ENCODE results near the gene ZNF300. TPM values are rescaled to one million over a fixed set of nuclear protein-coding genes. Genes with fewer than 3 reads are reported as not detected.

Gene ZNF300
- total and polyA plus RNA-seq, 2 of the 13 experiments (the other 11 are each of a cell fraction or from before 2014, with no cell fraction given), result 2.7 to 6.8 TPM

DNA sequence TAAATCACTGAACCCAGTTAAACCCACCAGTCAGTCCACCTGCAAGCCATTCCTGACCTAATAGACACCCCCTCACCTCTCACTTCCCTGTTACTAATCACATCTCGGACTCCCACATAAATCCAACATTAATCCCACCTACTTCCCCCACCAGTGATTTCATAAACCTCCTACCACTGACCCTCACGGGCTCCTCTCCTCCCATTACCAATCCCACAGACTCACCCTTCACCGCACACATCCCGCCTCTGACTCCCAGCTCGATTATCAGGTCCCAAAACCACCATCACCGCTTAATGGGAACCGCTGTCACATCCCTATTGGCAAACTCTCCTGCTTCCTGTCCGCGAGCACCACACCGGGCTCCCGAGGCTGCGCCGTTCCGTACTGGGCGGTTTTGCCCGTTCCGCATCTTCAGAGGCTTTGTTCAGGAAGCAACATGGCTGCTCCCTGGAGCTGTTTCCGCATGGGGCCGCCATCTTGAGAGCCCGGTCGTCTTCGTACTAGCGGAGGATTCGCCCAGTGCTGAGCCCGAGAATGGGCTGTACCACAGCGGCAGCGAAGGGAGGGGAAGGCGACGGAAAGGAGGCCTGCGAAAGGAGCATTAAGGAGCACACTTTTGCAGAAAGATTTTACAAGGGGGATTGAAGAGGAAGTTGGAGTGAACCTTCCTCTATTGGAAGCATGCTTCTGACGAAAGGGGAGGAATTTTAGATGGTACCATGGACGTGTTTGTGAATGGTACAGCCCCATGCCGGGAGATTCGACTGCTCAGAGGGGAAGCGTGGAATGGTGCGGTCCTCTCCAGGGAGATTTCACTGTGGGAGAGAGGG, at the start of gene ZNF300 (continued):
- TF ChIP-seq, protein P1, sequence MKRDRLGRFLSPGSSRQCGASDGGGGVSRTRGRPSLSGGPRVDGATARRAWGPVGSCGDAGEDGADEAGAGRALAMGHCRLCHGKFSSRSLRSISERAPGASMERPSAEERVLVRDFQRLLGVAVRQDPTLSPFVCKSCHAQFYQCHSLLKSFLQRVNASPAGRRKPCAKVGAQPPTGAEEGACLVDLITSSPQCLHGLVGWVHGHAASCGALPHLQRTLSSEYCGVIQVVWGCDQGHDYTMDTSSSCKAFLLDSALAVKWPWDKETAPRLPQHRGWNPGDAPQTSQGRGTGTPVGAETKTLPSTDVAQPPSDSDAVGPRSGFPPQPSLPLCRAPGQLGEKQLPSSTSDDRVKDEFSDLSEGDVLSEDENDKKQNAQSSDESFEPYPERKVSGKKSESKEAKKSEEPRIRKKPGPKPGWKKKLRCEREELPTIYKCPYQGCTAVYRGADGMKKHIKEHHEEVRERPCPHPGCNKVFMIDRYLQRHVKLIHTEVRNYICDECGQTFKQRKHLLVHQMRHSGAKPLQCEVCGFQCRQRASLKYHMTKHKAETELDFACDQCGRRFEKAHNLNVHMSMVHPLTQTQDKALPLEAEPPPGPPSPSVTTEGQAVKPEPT (CRISPR knock-in tag; IDR thresholded peaks at IDR 0.05; ENCODE audit: low read depth), result no peak
- TF ChIP-seq POLR2G (IDR thresholded peaks at IDR 0.05; ENCODE audit: low read depth, low read length), result peak; percentile 80
- 0 out of 2 replicates have a peak, but pooled peaks have one; percentile 11 for TF ChIP-seq ISL2 (CRISPR knock-in tag; IDR thresholded peaks at IDR 0.05)
- TF ChIP-seq, protein P2, sequence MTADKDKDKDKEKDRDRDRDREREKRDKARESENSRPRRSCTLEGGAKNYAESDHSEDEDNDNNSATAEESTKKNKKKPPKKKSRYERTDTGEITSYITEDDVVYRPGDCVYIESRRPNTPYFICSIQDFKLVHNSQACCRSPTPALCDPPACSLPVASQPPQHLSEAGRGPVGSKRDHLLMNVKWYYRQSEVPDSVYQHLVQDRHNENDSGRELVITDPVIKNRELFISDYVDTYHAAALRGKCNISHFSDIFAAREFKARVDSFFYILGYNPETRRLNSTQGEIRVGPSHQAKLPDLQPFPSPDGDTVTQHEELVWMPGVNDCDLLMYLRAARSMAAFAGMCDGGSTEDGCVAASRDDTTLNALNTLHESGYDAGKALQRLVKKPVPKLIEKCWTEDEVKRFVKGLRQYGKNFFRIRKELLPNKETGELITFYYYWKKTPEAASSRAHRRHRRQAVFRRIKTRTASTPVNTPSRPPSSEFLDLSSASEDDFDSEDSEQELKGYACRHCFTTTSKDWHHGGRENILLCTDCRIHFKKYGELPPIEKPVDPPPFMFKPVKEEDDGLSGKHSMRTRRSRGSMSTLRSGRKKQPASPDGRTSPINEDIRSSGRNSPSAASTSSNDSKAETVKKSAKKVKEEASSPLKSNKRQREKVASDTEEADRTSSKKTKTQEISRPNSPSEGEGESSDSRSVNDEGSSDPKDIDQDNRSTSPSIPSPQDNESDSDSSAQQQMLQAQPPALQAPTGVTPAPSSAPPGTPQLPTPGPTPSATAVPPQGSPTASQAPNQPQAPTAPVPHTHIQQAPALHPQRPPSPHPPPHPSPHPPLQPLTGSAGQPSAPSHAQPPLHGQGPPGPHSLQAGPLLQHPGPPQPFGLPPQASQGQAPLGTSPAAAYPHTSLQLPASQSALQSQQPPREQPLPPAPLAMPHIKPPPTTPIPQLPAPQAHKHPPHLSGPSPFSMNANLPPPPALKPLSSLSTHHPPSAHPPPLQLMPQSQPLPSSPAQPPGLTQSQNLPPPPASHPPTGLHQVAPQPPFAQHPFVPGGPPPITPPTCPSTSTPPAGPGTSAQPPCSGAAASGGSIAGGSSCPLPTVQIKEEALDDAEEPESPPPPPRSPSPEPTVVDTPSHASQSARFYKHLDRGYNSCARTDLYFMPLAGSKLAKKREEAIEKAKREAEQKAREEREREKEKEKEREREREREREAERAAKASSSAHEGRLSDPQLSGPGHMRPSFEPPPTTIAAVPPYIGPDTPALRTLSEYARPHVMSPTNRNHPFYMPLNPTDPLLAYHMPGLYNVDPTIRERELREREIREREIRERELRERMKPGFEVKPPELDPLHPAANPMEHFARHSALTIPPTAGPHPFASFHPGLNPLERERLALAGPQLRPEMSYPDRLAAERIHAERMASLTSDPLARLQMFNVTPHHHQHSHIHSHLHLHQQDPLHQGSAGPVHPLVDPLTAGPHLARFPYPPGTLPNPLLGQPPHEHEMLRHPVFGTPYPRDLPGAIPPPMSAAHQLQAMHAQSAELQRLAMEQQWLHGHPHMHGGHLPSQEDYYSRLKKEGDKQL (CRISPR knock-in tag; IDR thresholded peaks at IDR 0.05; ENCODE audit: low read depth), result no peak
- TF ChIP-seq KMT2B (CRISPR knock-in tag; IDR thresholded peaks at IDR 0.05), result peak; percentile 65; the same call in 1 of the 2 replicates
- TF ChIP-seq, protein P3, sequence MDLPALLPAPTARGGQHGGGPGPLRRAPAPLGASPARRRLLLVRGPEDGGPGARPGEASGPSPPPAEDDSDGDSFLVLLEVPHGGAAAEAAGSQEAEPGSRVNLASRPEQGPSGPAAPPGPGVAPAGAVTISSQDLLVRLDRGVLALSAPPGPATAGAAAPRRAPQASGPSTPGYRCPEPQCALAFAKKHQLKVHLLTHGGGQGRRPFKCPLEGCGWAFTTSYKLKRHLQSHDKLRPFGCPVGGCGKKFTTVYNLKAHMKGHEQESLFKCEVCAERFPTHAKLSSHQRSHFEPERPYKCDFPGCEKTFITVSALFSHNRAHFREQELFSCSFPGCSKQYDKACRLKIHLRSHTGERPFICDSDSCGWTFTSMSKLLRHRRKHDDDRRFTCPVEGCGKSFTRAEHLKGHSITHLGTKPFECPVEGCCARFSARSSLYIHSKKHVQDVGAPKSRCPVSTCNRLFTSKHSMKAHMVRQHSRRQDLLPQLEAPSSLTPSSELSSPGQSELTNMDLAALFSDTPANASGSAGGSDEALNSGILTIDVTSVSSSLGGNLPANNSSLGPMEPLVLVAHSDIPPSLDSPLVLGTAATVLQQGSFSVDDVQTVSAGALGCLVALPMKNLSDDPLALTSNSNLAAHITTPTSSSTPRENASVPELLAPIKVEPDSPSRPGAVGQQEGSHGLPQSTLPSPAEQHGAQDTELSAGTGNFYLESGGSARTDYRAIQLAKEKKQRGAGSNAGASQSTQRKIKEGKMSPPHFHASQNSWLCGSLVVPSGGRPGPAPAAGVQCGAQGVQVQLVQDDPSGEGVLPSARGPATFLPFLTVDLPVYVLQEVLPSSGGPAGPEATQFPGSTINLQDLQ (CRISPR knock-in tag; IDR thresholded peaks at IDR 0.05), result no peak
- no peak for TF ChIP-seq HOXD1 (CRISPR knock-in tag; IDR thresholded peaks at IDR 0.05)
- TF ChIP-seq, protein P4, sequence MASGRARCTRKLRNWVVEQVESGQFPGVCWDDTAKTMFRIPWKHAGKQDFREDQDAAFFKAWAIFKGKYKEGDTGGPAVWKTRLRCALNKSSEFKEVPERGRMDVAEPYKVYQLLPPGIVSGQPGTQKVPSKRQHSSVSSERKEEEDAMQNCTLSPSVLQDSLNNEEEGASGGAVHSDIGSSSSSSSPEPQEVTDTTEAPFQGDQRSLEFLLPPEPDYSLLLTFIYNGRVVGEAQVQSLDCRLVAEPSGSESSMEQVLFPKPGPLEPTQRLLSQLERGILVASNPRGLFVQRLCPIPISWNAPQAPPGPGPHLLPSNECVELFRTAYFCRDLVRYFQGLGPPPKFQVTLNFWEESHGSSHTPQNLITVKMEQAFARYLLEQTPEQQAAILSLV (CRISPR knock-in tag; IDR thresholded peaks at IDR 0.05; ENCODE audit: borderline replicate concordance), result peak; percentile 53; the same call in 1 of the 2 replicates
- TF ChIP-seq, protein P5, sequence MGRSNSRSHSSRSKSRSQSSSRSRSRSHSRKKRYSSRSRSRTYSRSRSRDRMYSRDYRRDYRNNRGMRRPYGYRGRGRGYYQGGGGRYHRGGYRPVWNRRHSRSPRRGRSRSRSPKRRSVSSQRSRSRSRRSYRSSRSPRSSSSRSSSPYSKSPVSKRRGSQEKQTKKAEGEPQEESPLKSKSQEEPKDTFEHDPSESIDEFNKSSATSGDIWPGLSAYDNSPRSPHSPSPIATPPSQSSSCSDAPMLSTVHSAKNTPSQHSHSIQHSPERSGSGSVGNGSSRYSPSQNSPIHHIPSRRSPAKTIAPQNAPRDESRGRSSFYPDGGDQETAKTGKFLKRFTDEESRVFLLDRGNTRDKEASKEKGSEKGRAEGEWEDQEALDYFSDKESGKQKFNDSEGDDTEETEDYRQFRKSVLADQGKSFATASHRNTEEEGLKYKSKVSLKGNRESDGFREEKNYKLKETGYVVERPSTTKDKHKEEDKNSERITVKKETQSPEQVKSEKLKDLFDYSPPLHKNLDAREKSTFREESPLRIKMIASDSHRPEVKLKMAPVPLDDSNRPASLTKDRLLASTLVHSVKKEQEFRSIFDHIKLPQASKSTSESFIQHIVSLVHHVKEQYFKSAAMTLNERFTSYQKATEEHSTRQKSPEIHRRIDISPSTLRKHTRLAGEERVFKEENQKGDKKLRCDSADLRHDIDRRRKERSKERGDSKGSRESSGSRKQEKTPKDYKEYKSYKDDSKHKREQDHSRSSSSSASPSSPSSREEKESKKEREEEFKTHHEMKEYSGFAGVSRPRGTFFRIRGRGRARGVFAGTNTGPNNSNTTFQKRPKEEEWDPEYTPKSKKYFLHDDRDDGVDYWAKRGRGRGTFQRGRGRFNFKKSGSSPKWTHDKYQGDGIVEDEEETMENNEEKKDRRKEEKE (IDR thresholded peaks at IDR 0.05), result no peak
- no peak for TF ChIP-seq ZNF33B (CRISPR knock-in tag; IDR thresholded peaks at IDR 0.05)
- TF ChIP-seq HOXA7 (CRISPR knock-in tag; IDR thresholded peaks at IDR 0.05), result no peak
- no peak for TF ChIP-seq NR2F6 (IDR thresholded peaks at IDR 0.05)
- peak; percentile 27; the same call in 1 of the 2 replicates for TF ChIP-seq NR2F6 (CRISPR knock-in tag; IDR thresholded peaks at IDR 0.05)
